Right lobe of liver (tissue), 6 donors: ENCODE measurements around the gene DSG4. TPM values are rescaled to one million over a fixed set of nuclear protein-coding genes. Genes with fewer than 3 reads are reported as not detected.

Experiments
- ATAC-seq, 4 donors: fragments of 200-7000 bp; cut with Tn5 transposase; one replicate each; pipeline ENCODE4 v1.9.1; 2020; ENCODE audit warnings: mild to moderate bottlenecking in 4 of 4, moderate library complexity in 4 of 4
- DNase-seq, 3 donors: peaks; one replicate each; pipeline ENCODE4 v3.0.0-alpha.2; 2020
- H3K27ac ChIP-seq, 3 donors: fragments of 200-600 bp; one replicate each; pipeline ENCODE4 v1.8.0; 2022
- H3K27me3 ChIP-seq, 2 donors: fragments of 200-600 bp; one replicate each; pipeline ENCODE4 v1.8.0; 2022
- H3K36me3 ChIP-seq, 4 donors: fragments of 200-600 bp; sonication (generic) in 1 of 4; one replicate each; pipeline versions ENCODE4 v1.5.1 to v1.8.0; 2017 to 2022; ENCODE audit warnings: control low read depth in 1 of 4
- H3K4me1 ChIP-seq, 4 donors: fragments of 200-600 bp; sonication (generic) in 1 of 4; one replicate each; pipeline versions ENCODE4 v1.5.1 to v1.8.0; 2017 to 2022; ENCODE audit warnings: control low read depth in 1 of 4
- H3K4me3 ChIP-seq, 3 donors: fragments of 200-600 bp; one replicate each; pipeline ENCODE4 v1.8.0; 2022
- H3K9me3 ChIP-seq, 4 donors: fragments of 200-600 bp; sonication (generic) in 1 of 4; one replicate each; pipeline versions ENCODE4 v1.5.1 to v1.8.0; 2017 to 2022; ENCODE audit warnings: control low read depth in 1 of 4
- CTCF ChIP-seq, 4 donors: fragments of 200-600 bp in 3 of 4; fragments of 450-650 bp in 1 of 4; IDR thresholded peaks; one replicate each; pipeline versions ENCODE4 v1.5.1 to v1.8.0; 2016 to 2022; ENCODE audit warnings: antibody characterized with exemption in 4 of 4, mild to moderate bottlenecking in 2 of 4
- POLR2A ChIP-seq: fragments of 450-650 bp; IDR thresholded peaks from one replicate; pipeline ENCODE4 v1.6.1; 2017; ENCODE audit warnings: antibody characterized with exemption, mild to moderate bottlenecking
- WGBS: methylation state at CpG from one replicate; pipeline ENCODE4 v1.1.6; 2018; ENCODE audit warnings: low coverage, low lambda C conversion rate; ENCODE audit not compliant: insufficient coverage; ENCODE audit errors: missing lambda C conversion rate; 5-methylcytosine and 5-hydroxymethylcytosine counted together
- intact Hi-C, 2 donors: fragments of 100-400 bp; cut with DNase I; formaldehyde crosslinking; loops; one replicate each; pipeline versions ENCODE4 v1.11.2 to v1.14.1; 2022
- total RNA-seq, 6 experiments: library from RNA; depleted of rRNA in 2 of 6; stranded (reverse); fragments of >200 nt in 2 of 6; fragmentation: NEBNext Ultra II Directional in 3 of 6; extraction: Animal tissue kit (Norgen Biotek cat#: 25700) in 3 of 6; gene quantifications; one replicate each; pipeline versions ENCODE4 v1.1.0 to v1.2.4, GENCODE V29; 2016 to 2023
- donor health status: DM: no; HTN: yes; CAD: no.
- donor health status: DM: no; HTN: no; CAD: no.
- donor health status: DM: no; HTN: no; CAD: no.
- donor health status: DM: no; HTN: yes; CAD: no.
- donor health status: DM: no; HTN: yes; CAD: no.

DSG4 gene
- total RNA-seq, 6 experiments from 2014 or later, result not detected

- no peak overlapping the region for H3K27ac ChIP-seq
- no peaks in the 10 kb centered on the region for H3K4me1 ChIP-seq
- 94% methylated on average over 4 of the region's 4 CpGs for WGBS
- H3K36me3 ChIP-seq, result no peaks in the 10 kb centered on the region
- TF ChIP-seq POLR2A, result no peak
- H3K27me3 ChIP-seq, result no peaks in the 10 kb centered on the region
- H3K9me3 ChIP-seq, result no peaks in the 10 kb centered on the region
- H3K4me3 ChIP-seq, result no peak overlapping the region
- DNase-seq (no peak), ATAC-seq (no peak)
- intact Hi-C loops, result no loop called here
Observed at GRCh38 chr18:31373641-31374040, 2.9 kb upstream of the DSG4 start.

- ATAC-seq, result no peak
- H3K9me3 ChIP-seq, result no peaks in the 10 kb centered on the region
- no peaks in the 10 kb centered on the region for H3K4me1 ChIP-seq
- no peaks in the 10 kb centered on the region for H3K36me3 ChIP-seq
- H3K27ac ChIP-seq, result no peak overlapping the region
- no peak for TF ChIP-seq CTCF (IDR thresholded peaks at IDR 0.05)
- no peak for TF ChIP-seq POLR2A
- no peak overlapping the region for H3K4me3 ChIP-seq
- H3K27me3 ChIP-seq, result no peaks in the 10 kb centered on the region
- no peak for DNase-seq
- 84% methylated on average over 2 of the region's 2 CpGs for WGBS
- intact Hi-C loops, result no loop called here
Observed at GRCh38 chr18:31380912-31381311, 4.3 kb downstream of the DSG4 start.

- DNase-seq (no peak), ATAC-seq (no peak)
- intact Hi-C loops, result no loop called here
- Histone ChIP-seq H3K27me3 (no peaks in the 10 kb centered on the region), H3K4me1 (no peaks in the 10 kb centered on the region), H3K9me3 (no peaks in the 10 kb centered on the region), H3K27ac (no peak overlapping the region), H3K4me3 (no peak overlapping the region), H3K36me3 (no peaks in the 10 kb centered on the region)
- no peak for TF ChIP-seq POLR2A
- no peak for TF ChIP-seq CTCF (IDR thresholded peaks at IDR 0.05)
- 88% methylated on average over 2 of the region's 2 CpGs for WGBS
Observed at GRCh38 chr18:31382107-31382506, 5.5 kb downstream of the DSG4 start.

- no peak overlapping the region for H3K4me3 ChIP-seq
- H3K27me3 ChIP-seq, result no peaks in the 10 kb centered on the region
- DNase-seq (no peak), ATAC-seq (no peak)
- TF ChIP-seq CTCF (IDR thresholded peaks at IDR 0.05) (no peak), POLR2A (no peak)
- WGBS, result 87% methylated on average over 5 of the region's 6 CpGs
- H3K27ac ChIP-seq, result no peak overlapping the region
- no peaks in the 10 kb centered on the region for H3K36me3 ChIP-seq
- no peaks in the 10 kb centered on the region for H3K9me3 ChIP-seq
- intact Hi-C loops, result no loop called here
- H3K4me1 ChIP-seq, result no peaks in the 10 kb centered on the region
Observed at GRCh38 chr18:31386741-31387140, 10.2 kb downstream of the DSG4 start.

GRCh38 chr18:31393286-31393685 lies 16.7 kb downstream of the DSG4 start:
- Histone ChIP-seq H3K4me1 (peaks cover 0 to 11% (median 4%) of the 10 kb centered on the region in 4 donors), H3K9me3 (no peaks in the 10 kb centered on the region), H3K27me3 (no peaks in the 10 kb centered on the region), H3K27ac (no peak overlapping the region), H3K36me3 (no peaks in the 10 kb centered on the region), H3K4me3 (no peak overlapping the region)
- DNase-seq (no peak), ATAC-seq (no peak)
- no peak for TF ChIP-seq CTCF (IDR thresholded peaks at IDR 0.05)
- no peak for TF ChIP-seq POLR2A
- intact Hi-C loops, result no loop called here
- 60% methylated on average over 1 of the region's 3 CpGs for WGBS
